ENCODE measurements around the gene KDM4B. TPM values are rescaled to one million over a fixed set of nuclear protein-coding genes. Genes with fewer than 3 reads are reported as not detected.

The KDM4B gene
- total and polyA plus RNA-seq, 2 of the 8 experiments (the other 6 are each of a cell fraction or from before 2014, with no cell fraction given) = 12.0 to 31.9 TPM

GRCh38 chr19:5189318-5189607, 220.3 kb downstream of the KDM4B start:
- ChIA-PET POLR2A (ENCODE audit: partially characterized antibody) (no interaction called here), CTCF (ENCODE audit: partially characterized antibody) (interaction anchor here (1.1 to 1.2 kb wide), 2 partner anchors 18 to 52 kb away, joined by 3 read pairs; no protein-coding TSS in a partner anchor)
- Histone ChIP-seq H2AFZ (ENCODE audit: low read length) (no peak overlapping the region), H2BK120ac (replicated peaks; ENCODE audit: low read depth, low read length) (no peak overlapping the region), H4K20me1 (replicated peaks in 1 of 2; ENCODE audit: control insufficient read depth in 1 of 2, insufficient read depth in 2 of 2, low read length in 2 of 2) (peaks cover 0 to 1% of the 10 kb centered on the region in 2 experiments), H2BK20ac (ENCODE audit: low read length) (no peak overlapping the region), H3K4me3 (ENCODE audit: extremely low read depth in 1 of 4, insufficient read depth in 2 of 4, low read depth in 3 of 4, low read length in 4 of 4) (no peak overlapping the region), H3K9ac (replicated peaks in 1 of 4; ENCODE audit: extremely low read depth in 1 of 4, low read depth in 3 of 4, low read length in 3 of 4) (no peak overlapping the region), H3K4ac (replicated peaks; ENCODE audit: insufficient read length, low read depth, low read length) (no peak overlapping the region), H3K27me3 (replicated peaks in 1 of 4; ENCODE audit: control insufficient read depth in 3 of 4, extremely low read depth in 1 of 4, insufficient read depth in 3 of 4, low read length in 3 of 4) (no peaks in the 10 kb centered on the region; a peak in 1 of 7 replicates), H4K91ac (replicated peaks; ENCODE audit: insufficient read length, low read length) (no peak overlapping the region), H3K18ac (ENCODE audit: extremely low read depth, low read length) (no peak overlapping the region), H3K23ac (ENCODE audit: insufficient read length) (no peak overlapping the region), H3K9me3 (ENCODE audit: insufficient read depth in 2 of 2, low read depth in 1 of 2, low read length in 1 of 2) (no peaks in the 10 kb centered on the region; a peak in 1 of 4 replicates), H4K8ac (ENCODE audit: extremely low read depth, insufficient read depth, low read length) (no peak overlapping the region), H2BK5ac (ENCODE audit: low read depth, low read length) (no peak overlapping the region), H3K14ac (ENCODE audit: insufficient read length) (no peak overlapping the region), H3K23me2 (ENCODE audit: low read depth, low read length) (peaks cover 4% of the 10 kb centered on the region; the same call in 1 of the 2 replicates), H2BK15ac (ENCODE audit: low read length) (no peak overlapping the region), H3K79me2 (ENCODE audit: control insufficient read depth in 1 of 2, insufficient read depth in 2 of 2, low read length in 2 of 2) (no peaks in the 10 kb centered on the region), H3K56ac (replicated peaks; ENCODE audit: insufficient read length, low read depth, low read length) (no peak overlapping the region), H3K4me2 (ENCODE audit: insufficient read depth in 1 of 2, low read depth in 2 of 2, low read length in 2 of 2) (no peak overlapping the region), H3K36me3 (ENCODE audit: control insufficient read depth in 2 of 4, insufficient read depth in 4 of 4, low read length in 3 of 4) (no peaks in the 10 kb centered on the region), H2BK12ac (ENCODE audit: low read depth, low read length) (no peak overlapping the region), H3K4me1 (replicated peaks in 1 of 4; ENCODE audit: control insufficient read depth in 3 of 4, insufficient read depth in 4 of 4, low read length in 3 of 4) (peaks cover 0 to 16% (median 7%) of the 10 kb centered on the region in 4 experiments; a peak in 5 of 7 replicates), H4K5ac (ENCODE audit: insufficient read length, low read depth, low read length) (no peak overlapping the region), H3K79me1 (ENCODE audit: low read depth, low read length) (no peaks in the 10 kb centered on the region), H2AK5ac (ENCODE audit: low read depth, low read length) (no peak overlapping the region), H3K27ac (ENCODE audit: low read depth, low read length) (no peak overlapping the region)
- WGBS, 2 experiments (ENCODE audit: extremely low coverage in 1 of 2, insufficient coverage in 1 of 2, insufficient read length in 1 of 2, insufficient replicate concordance in 2 of 2, low coverage in 1 of 2, low lambda C conversion rate in 2 of 2, missing lambda C conversion rate in 1 of 2) = 90 to 100% methylated on average over 1 to 6 of the region's 6 CpGs
- TF ChIP-seq USF2 (IDR thresholded peaks at IDR 0.05; ENCODE audit: low read length) (no peak), KDM4A (IDR thresholded peaks at IDR 0.05; ENCODE audit: low read depth, low read length, severe bottlenecking) (no peak), SP4 (IDR thresholded peaks at IDR 0.05; ENCODE audit: low read length) (no peak), KDM1A (IDR thresholded peaks at IDR 0.05; ENCODE audit: borderline replicate concordance, low read length) (no peak), BRCA1 (IDR thresholded peaks at IDR 0.05; ENCODE audit: low read depth, low read length) (no peak), CHD2 (IDR thresholded peaks at IDR 0.05; ENCODE audit: low read length) (no peak), MAX (IDR thresholded peaks at IDR 0.05) (no peak), ZNF274 (IDR thresholded peaks at IDR 0.05; ENCODE audit: borderline replicate concordance, extremely low read depth, low read length) (no peak), ASH2L (IDR thresholded peaks at IDR 0.05; ENCODE audit: low read length) (no peak), NANOG (IDR thresholded peaks at IDR 0.05; ENCODE audit: insufficient read depth, low read depth, low read length, poor library complexity, severe bottlenecking) (no peak)
- DNase-seq (ENCODE audit: low read depth in 1 of 2, low spot score in 2 of 2) (no peak), FAIRE-seq (no peak)
